ENCODE measurements around the gene PNMA8B. TPM values are rescaled to one million over a fixed set of nuclear protein-coding genes. Genes with fewer than 3 reads are reported as not detected.

The PNMA8B gene
- total RNA-seq, 1 experiment from 2014 or later = 0.10 TPM

DNA sequence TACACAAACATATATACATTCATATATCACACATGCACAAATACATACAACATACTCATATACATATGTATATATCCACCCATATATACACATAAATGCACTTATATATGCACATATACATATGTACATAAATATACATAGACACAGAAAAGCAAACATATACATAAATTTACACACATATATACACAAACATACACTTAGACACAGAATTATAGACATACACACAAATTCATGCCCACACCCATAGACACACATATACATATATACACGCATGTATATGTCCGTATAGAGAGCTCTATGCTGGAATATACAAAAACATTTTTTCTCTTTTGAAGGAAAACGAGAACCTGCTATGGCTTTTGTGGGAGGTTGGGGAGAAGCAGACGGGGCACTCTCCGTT is 44.9 kb downstream of the PNMA8B start:
- Histone ChIP-seq H3K4me2 (ENCODE audit: low read length) (no peak overlapping the region), H2AFZ (ENCODE audit: low read depth, low read length, poor library complexity, severe bottlenecking) (no peak overlapping the region), H3K27ac (ENCODE audit: low read depth, low read length) (no peak overlapping the region), H3K36me3 (ENCODE audit: control insufficient read depth in 1 of 2, insufficient read depth in 2 of 2, low read length in 2 of 2) (no peaks in the 10 kb centered on the region), H3K9me3 (ENCODE audit: control insufficient read depth in 1 of 2, insufficient read depth in 1 of 2, low read depth in 1 of 2, low read length in 2 of 2) (no peaks in the 10 kb centered on the region), H3K9ac (ENCODE audit: low read length) (no peak overlapping the region), H3K79me2 (ENCODE audit: insufficient read depth, low read length) (no peaks in the 10 kb centered on the region), H3K4me3 (replicated peaks in 1 of 2; ENCODE audit: low read depth in 1 of 2, low read length in 2 of 2) (no peak overlapping the region), H3K27me3 (ENCODE audit: insufficient read depth, low read length) (no peaks in the 10 kb centered on the region), H3K9me2 (ENCODE audit: insufficient read depth) (no peaks in the 10 kb centered on the region), H3K4me1 (ENCODE audit: control insufficient read depth in 1 of 2, insufficient read depth in 2 of 2, low read length in 2 of 2) (no peaks in the 10 kb centered on the region), H4K20me1 (ENCODE audit: insufficient read depth) (no peaks in the 10 kb centered on the region)
- DNase-seq (ENCODE audit: low read depth, low spot score) (no peak), ATAC-seq (no peak)
- POLR2A ChIA-PET = no interaction called here
- no peak for TF ChIP-seq CBX3 (IDR thresholded peaks at IDR 0.05; ENCODE audit: low read depth)
- TF ChIP-seq, protein P1, sequence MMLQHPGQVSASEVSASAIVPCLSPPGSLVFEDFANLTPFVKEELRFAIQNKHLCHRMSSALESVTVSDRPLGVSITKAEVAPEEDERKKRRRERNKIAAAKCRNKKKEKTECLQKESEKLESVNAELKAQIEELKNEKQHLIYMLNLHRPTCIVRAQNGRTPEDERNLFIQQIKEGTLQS (IDR thresholded peaks at IDR 0.05) = no peak
- TF ChIP-seq ZBTB33 (IDR thresholded peaks at IDR 0.05; ENCODE audit: extremely low read depth, insufficient replicate concordance, low read length) = no peak
- TF ChIP-seq SP1 (IDR thresholded peaks at IDR 0.05; ENCODE audit: low read depth) = no peak
- no peak for TF ChIP-seq SIN3A (IDR thresholded peaks at IDR 0.05; ENCODE audit: low read depth)
- no peak for TF ChIP-seq ZNF274 (IDR thresholded peaks at IDR 0.05; ENCODE audit: low read depth, low read length)
- no peak for TF ChIP-seq RAD21 (IDR thresholded peaks at IDR 0.05; ENCODE audit: low read depth)
- no peak for TF ChIP-seq TCF7L2 (IDR thresholded peaks at IDR 0.05; ENCODE audit: borderline replicate concordance, extremely low read depth, insufficient read depth, insufficient read length)
- no peak for TF ChIP-seq YY1 (IDR thresholded peaks at IDR 0.05; ENCODE audit: extremely low read depth, insufficient replicate concordance, low read depth, low read length)
- no peak for TF ChIP-seq ZFX (IDR thresholded peaks at IDR 0.05)
- TF ChIP-seq EZH2 (IDR thresholded peaks at IDR 0.05) = no peak
- TF ChIP-seq SRF (IDR thresholded peaks at IDR 0.05; ENCODE audit: low read depth) = no peak
- no peak for TF ChIP-seq FOSL1 (IDR thresholded peaks at IDR 0.05; ENCODE audit: low read depth)
- TF ChIP-seq CTCF (IDR thresholded peaks at IDR 0.05 in 2 of 3, conservative IDR thresholded peaks at IDR 0.05 in 1 of 3; ENCODE audit: borderline replicate concordance in 1 of 3, insufficient read depth in 1 of 3, low read depth in 2 of 3, low read length in 2 of 3) = no peak
- no peak for TF ChIP-seq MAX (IDR thresholded peaks at IDR 0.05)
- RAD21 ChIA-PET (ENCODE audit: low non-redundant PET in 1 of 2, low total read pairs in 2 of 2, uncharacterized antibody in 2 of 2, unreplicated experiment in 2 of 2) = no interaction called here
- intact Hi-C loops (cut with micrococcal nuclease) = no loop called here
- CTCF ChIA-PET = no interaction called here
- no TSS peak for BruUV-seq (replicated peaks)
